EH (cell line): ENCODE measurements around the gene HPS6.

Experiments used
- DNase-seq: peaks from one replicate; pipeline ENCODE4 v3.0.0-alpha.2; 2015; ENCODE audit warnings: low read depth

The HPS6 gene

GRCh38 chr10:102068216-102068615 lies 3.1 kb downstream of the HPS6 start:
- peak; percentile 19 for DNase-seq

DNA sequence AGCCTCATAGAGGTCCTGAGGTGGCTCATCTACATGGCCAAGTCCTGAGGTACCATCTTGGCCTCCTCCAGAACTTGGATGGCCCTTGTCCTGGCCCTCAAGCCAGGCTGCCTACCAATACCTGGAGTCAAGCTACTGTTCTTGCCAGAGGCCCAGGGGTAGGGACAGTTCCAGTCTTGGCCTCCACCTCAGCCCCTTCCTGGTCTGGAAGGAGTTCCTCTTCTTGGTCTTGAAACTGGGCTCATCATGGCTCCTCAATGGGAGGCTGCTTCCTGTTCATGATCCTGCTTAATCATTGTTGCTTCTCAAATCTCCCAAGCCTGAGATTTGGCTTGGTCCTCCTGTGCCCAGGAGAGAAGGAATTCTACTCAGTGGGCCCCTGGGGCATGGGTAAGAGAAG lies 3.9 kb downstream of the HPS6 start:
- DNase-seq = no peak

DNA sequence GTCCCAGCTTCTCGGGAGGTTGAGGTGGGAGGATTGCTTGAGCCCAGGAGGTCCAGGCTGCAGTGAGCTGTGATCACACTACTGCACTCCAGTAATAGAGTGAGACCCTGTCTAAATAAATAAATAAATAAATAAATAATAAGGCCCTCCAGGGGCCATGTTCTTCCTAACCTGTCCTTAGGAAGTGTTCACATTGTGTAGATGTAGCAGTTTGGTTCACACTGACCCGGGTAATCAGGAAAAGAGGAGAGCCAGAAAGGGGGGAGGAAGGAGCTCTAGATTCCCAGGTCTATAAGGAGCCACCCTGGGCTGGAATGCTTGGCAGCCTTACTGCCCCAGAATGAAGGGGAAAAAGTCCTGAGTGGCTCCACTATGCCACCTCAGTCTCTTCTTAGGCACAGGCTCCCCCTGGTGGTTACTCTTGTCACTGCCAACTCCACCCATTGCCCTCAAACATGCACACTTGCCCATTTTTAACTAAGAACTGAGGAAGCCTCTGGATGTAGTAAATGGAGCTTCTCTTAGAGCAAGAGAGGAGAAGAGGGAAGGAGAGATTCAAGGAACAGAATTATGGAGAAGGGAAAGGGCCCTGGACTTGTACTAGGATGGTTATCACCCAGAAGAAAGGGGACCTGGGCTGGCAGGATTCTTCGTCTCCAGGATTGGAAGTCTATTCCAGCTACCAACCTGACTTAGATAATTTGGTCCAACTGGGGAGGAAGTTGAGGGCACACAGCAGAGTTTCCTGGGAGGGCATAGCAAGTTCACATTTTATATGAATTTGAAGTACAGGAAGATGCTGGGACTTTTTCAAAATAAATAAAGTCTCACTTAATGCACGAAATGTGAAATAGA lies 7.8 kb downstream of the HPS6 start:
- peak; percentile 82 for DNase-seq

DNA sequence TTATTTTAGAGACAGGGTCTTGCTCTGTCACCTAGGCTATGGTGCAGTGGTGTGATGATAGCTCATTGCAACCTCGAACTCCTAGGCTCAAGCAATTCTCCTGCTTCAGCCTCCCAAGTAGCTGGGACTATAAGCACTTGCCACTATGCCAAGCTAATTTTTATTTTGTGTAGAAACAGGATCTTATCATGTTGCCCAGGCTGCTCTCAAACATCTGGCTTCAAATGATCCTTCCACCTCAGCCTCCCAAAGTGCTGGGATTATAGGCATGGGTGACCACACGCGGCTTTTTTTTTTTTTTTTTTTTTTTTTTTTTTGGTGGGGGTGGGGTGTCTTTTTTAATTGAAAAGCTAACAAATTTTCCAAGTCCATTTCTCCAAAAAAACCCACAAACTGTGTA lies 18.4 kb downstream of the HPS6 start:
- DNase-seq = no peak

DNA sequence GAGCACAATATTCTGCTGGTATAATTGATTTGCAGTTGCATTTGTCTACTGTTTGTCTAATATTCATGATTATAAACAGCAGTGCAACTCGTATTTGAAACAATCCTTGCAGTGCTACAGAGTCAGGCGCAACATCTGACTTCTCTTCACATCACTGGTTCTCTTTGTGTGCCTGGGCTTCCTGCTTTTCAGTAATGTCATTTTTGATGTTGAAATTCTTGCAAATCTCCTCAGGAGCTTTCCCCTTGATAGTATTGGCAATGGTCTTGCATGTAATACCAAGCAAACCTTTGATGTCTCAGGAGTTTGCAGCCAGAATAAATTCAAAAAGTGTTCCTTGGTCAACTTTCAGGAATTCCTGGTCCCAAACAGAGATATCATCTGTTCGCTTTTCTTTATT lies 20.2 kb downstream of the HPS6 start:
- DNase-seq = no peak

GRCh38 chr10:102086196-102086595 lies 21.0 kb downstream of the HPS6 start:
- DNase-seq = no peak

GRCh38 chr10:102090772-102091171 lies 25.6 kb downstream of the HPS6 start:
- peak; percentile 35 for DNase-seq

- no peak for DNase-seq
These were observed 31.3 kb downstream of the HPS6 start for GRCh38 chr10:102096449-102096848.

- DNase-seq = no peak
These were observed 36.0 kb downstream of the HPS6 start for GRCh38 chr10:102101152-102101551.

- peak; percentile 49 for DNase-seq
These were observed 37.3 kb downstream of the HPS6 start for GRCh38 chr10:102102421-102102820.

- no peak for DNase-seq
These were observed 41.8 kb downstream of the HPS6 start for GRCh38 chr10:102106998-102107397.

- no peak for DNase-seq
These were observed 44.3 kb downstream of the HPS6 start for GRCh38 chr10:102109166-102110116.

- no peak for DNase-seq
These were observed 46.1 kb downstream of the HPS6 start for GRCh38 chr10:102111276-102111675.

- no peak for DNase-seq
These were observed 47.2 kb downstream of the HPS6 start for GRCh38 chr10:102112210-102112817.

DNA sequence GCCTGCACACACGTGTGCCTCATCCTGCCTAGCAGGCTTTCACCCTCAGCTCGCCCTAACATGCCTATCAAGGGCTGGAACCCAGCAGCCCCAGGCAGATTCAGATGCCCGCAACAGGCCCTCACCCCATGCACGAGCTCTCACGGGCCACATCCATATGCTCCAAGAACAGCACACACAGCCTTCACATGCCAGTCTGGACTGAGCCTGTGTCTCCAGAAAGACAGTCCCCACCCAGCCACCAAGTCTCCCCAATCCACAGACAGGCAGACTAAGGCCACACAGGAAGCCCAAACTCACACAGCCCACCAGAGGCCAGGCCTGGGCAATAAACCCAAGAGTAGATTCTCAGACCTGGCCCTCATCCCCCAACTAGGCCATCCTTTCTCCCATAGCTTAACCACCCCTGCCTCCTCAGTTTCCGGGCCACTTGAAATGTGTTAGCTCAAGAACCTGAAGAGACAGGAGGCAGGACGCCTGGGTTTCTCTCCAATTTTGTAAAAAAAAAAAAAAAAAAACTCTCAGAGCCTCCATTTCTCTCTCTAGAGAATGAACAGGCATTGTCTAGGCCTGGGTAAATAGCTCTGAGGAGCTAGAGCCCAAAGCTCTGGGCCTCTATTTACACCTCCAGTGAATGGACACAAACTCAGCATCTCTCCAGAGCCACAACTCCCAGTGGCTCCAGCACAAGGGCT lies 48.3 kb downstream of the HPS6 start:
- peak; percentile 24 for DNase-seq

GRCh38 chr10:102113956-102114857 lies 49.1 kb downstream of the HPS6 start:
- DNase-seq = peak; percentile 42

DNA sequence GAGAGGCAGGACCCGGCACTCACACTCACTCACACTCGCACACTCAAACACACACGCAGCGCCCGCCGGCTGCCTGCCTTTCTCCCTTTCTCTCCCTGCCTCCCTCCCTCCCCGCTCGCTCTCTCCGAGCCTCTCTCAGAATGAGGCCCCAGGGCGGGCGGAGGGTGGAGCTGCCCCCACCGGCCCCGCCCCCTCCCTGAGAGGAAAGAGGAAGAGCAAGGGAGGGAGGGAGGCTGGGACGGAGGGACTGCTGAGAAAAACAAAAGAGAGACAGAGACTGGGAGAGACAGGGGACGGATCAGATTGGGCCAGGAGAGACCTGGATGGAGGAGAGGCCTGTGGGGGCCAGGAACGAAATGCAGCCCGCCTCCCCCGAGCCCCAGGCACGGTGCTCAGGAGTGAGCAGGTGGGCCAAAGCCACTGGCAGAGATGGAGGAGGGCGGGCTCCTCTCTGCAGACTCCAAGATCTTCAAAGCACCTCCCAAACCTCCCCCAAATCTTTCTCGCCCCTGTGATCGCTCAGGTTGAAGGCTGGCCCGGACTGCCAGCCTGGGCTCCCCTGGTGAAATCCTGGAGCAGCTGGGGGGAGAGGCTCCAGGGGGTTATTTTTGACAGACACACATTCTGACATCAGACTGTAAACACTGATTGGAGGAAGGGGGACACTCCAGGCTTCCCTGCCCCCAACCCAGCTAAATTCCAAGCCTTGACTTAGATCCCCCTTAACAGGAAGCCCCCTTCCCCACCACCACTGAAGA lies 49.9 kb downstream of the HPS6 start:
- peak; percentile 88 for DNase-seq

DNA sequence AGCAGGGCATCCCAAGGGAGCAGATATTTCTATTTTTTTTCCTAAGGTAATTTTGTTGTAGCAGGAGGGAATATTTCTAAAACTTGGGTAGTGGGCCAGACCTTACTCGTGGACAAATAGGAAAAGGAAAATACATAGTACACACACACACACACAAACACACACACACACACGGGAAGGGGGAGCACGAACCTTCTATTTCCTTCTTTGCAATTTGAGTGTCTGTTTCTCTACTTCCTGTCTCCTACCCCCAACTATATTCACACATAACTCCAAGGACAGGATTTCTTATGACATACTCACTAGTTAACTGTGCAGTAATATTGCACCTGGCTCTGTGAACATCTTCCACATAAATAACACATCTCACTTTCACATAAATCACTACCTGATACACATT lies 50.6 kb downstream of the HPS6 start:
- DNase-seq = peak; percentile 41

GRCh38 chr10:102116656-102117055 lies 51.5 kb downstream of the HPS6 start:
- DNase-seq = no peak
